Loucy (cell line): ENCODE data around the gene RPL38.

Experiments used
- H2AFZ ChIP-seq: fragments of 200-600 bp; sonication (generic); 2 replicates; pipeline ENCODE4 v1.6.0; 2016; ENCODE audit warnings: antibody characterized with exemption, mild to moderate bottlenecking, low read length, moderate library complexity
- H3F3A ChIP-seq: fragments of 200-600 bp; 2 replicates; pipeline ENCODE4 v1.6.0; 2016; ENCODE audit warnings: antibody characterized with exemption, low read depth, mild to moderate bottlenecking
- H3K27me3 ChIP-seq: fragments of 200-600 bp; sonication (generic); 2 replicates; pipeline ENCODE4 v1.6.1; 2014; ENCODE audit warnings: low read length, mild to moderate bottlenecking; ENCODE audit not compliant: insufficient read depth, poor library complexity, severe bottlenecking
- H3K36me3 ChIP-seq: fragments of 200-600 bp; sonication (generic); 2 replicates; pipeline ENCODE4 v1.6.1; 2016; ENCODE audit warnings: low read length; ENCODE audit not compliant: insufficient read depth
- H3K4me1 ChIP-seq: fragments of 200-600 bp; sonication (generic); 2 replicates; pipeline ENCODE4 v1.5.1; 2014; ENCODE audit warnings: low read length, mild to moderate bottlenecking; ENCODE audit not compliant: insufficient read depth, poor library complexity, severe bottlenecking
- H3K4me2 ChIP-seq: fragments of 200-600 bp; sonication (generic); 2 replicates; pipeline ENCODE4 v1.6.0; 2014; ENCODE audit warnings: antibody characterized with exemption, low read length, low read depth, mild to moderate bottlenecking; ENCODE audit not compliant: poor library complexity, severe bottlenecking
- H3K4me3 ChIP-seq: fragments of 200-600 bp; sonication (generic); 2 replicates; pipeline ENCODE4 v1.5.1; 2014; ENCODE audit warnings: low read length, mild to moderate bottlenecking, mixed read lengths; ENCODE audit not compliant: poor library complexity, severe bottlenecking
- H3K79me2 ChIP-seq: fragments of 200-600 bp; sonication (generic); 2 replicates; pipeline ENCODE4 v1.6.1; 2014; ENCODE audit warnings: low read length; ENCODE audit not compliant: insufficient read depth
- H3K9ac ChIP-seq: fragments of 200-600 bp; sonication (generic); 2 replicates; pipeline ENCODE4 v1.6.0; 2014; ENCODE audit warnings: mild to moderate bottlenecking, low read depth, low read length, moderate library complexity; ENCODE audit not compliant: poor library complexity, severe bottlenecking
- H3K9me2 ChIP-seq: fragments of 200-600 bp; sonication (generic); replicated peaks from 2 replicates; pipeline ENCODE4 v1.6.1; 2016; ENCODE audit warnings: low read depth, low read length, mixed read lengths
- H3K9me3 ChIP-seq: fragments of 200-600 bp; sonication (generic); 2 replicates; pipeline ENCODE4 v1.6.1; 2014; ENCODE audit warnings: mild to moderate bottlenecking, antibody characterized with exemption, low read length, low read depth; ENCODE audit not compliant: insufficient read depth
- H4K20me1 ChIP-seq: fragments of 200-600 bp; sonication (generic); 2 replicates; pipeline ENCODE4 v1.6.0; 2014; ENCODE audit warnings: antibody characterized with exemption, low read length, mild to moderate bottlenecking; ENCODE audit not compliant: insufficient read depth, poor library complexity, severe bottlenecking
- EZH2phosphoT487 ChIP-seq: fragments of 200-600 bp; IDR thresholded peaks from 2 replicates; pipeline ENCODE4 v1.6.1; 2018; ENCODE audit warnings: antibody characterized with exemption, mild to moderate bottlenecking, moderate library complexity, borderline replicate concordance
- TF ChIP-seq, protein P1 (sequence below): fragments of 200-600 bp; sonication (generic); conservative IDR thresholded peaks from 2 replicates; pipeline ENCODE4 v1.5.1; 2014; ENCODE audit warnings: mild to moderate bottlenecking, antibody characterized with exemption, low read length

The RPL38 gene

DNA sequence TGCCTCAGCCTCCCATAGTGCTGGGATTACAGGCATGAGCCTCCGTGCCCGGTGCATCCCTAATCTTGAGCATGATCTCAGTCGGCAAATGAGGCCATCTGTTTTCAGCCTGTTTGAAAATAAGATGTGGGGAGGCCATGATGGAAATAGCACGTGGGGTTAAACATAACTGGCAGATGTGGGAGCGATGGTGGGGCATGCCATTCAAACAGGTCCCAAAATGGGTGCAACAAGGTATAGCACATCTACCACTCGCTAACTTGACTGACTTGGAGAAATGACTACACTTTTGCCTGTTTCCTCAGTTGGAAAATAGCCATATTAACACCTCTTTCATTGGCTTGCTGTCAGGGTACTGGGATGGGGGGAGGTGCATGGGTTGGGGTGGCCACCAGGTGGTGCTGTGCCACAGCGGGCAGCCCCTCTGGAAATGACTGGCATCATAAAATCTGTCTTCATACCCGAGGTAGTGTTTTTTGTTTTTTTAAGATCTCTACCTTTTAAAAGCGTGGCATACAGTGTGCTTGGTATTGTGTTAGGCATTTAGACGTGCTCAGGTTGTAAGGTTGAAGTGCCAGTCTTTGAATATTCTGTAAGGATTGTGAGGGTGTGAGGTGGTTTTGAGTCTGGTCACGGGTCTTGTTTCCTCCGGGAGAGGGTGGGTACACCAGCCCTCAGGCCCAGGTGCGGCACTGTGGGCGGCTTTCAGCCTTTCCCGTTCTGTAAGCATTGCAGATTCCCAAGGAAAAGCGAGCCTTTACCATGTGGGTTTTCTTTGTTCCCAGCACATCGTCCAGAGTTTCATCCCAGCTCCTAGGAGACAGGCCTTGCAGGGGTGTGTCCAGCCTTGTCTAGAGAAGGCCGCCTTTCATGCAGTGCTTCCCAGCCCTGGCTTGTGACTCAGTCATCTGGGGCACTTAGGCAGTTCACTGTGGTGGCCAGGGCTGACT lies 7.0 kb downstream of the RPL38 start:
- Histone ChIP-seq H3K4me2 (peak overlapping the region; percentile 38), H3K9ac (no peak overlapping the region), H3F3A (peaks cover 11% of the 10 kb centered on the region; the same call in 1 of the 2 replicates), H4K20me1 (peaks cover 49% of the 10 kb centered on the region), H2AFZ (no peak overlapping the region), H3K4me3 (no peak overlapping the region), H3K79me2 (peaks cover 40% of the 10 kb centered on the region), H3K27me3 (no peaks in the 10 kb centered on the region), H3K4me1 (peaks cover 13% of the 10 kb centered on the region), H3K9me2 (no peaks in the 10 kb centered on the region), H3K9me3 (no peaks in the 10 kb centered on the region), H3K36me3 (peaks cover 48% of the 10 kb centered on the region; the same call in 1 of the 2 replicates)
- TF ChIP-seq, protein P1, sequence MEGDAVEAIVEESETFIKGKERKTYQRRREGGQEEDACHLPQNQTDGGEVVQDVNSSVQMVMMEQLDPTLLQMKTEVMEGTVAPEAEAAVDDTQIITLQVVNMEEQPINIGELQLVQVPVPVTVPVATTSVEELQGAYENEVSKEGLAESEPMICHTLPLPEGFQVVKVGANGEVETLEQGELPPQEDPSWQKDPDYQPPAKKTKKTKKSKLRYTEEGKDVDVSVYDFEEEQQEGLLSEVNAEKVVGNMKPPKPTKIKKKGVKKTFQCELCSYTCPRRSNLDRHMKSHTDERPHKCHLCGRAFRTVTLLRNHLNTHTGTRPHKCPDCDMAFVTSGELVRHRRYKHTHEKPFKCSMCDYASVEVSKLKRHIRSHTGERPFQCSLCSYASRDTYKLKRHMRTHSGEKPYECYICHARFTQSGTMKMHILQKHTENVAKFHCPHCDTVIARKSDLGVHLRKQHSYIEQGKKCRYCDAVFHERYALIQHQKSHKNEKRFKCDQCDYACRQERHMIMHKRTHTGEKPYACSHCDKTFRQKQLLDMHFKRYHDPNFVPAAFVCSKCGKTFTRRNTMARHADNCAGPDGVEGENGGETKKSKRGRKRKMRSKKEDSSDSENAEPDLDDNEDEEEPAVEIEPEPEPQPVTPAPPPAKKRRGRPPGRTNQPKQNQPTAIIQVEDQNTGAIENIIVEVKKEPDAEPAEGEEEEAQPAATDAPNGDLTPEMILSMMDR, result peak; percentile 99
- no peak for TF ChIP-seq EZH2phosphoT487

DNA sequence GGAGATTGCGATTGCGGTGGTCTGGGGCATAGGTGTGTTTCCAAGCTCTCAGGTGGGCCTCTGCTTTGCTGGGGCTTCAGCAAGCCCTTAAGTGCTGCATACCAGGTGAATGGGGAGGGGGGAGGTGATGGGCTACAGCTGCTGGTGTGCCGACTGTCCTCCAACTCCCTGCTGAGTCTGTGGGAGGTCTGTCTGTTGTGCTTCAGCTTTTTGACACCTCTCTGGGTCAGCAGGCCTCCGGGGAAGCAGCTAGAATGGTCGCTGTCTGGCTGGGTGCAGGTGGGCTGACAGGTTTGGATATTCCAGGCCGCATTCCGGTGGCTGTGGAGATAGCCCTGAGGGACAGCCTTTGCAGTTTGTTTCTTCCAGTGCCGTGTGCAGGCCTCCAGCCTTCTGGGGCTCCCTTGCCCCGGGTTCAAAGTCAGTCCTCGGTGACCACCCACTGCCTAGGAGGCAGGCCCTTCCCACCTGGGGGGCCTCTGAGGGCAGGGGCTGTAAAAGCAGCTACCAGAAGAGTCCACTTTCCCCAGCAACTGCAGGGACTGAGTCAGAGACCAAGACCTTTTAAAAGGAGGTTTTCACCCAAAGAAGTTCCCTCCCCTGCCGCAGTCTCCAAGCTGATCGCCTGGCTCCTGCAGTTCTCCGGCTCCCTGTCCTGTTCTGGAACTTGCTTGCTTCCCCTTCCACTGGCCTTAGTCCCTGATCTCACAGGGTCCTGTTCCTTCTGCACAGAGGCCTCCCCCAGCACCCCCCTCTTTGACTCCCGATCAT lies 7.8 kb downstream of the RPL38 start:
- H3K4me3 ChIP-seq, result no peak overlapping the region
- H3K79me2 ChIP-seq, result peaks cover 32% of the 10 kb centered on the region
- peaks cover 6% of the 10 kb centered on the region for H3K4me1 ChIP-seq
- H3K9ac ChIP-seq, result no peak overlapping the region
- H3K27me3 ChIP-seq, result no peaks in the 10 kb centered on the region
- H3K9me2 ChIP-seq, result no peaks in the 10 kb centered on the region
- peaks cover 11% of the 10 kb centered on the region; the same call in 1 of the 2 replicates for H3F3A ChIP-seq
- H3K4me2 ChIP-seq, result no peak overlapping the region
- H3K36me3 ChIP-seq, result peaks cover 41% of the 10 kb centered on the region; the same call in 1 of the 2 replicates
- H4K20me1 ChIP-seq, result peaks cover 41% of the 10 kb centered on the region
- no peaks in the 10 kb centered on the region for H3K9me3 ChIP-seq
- TF ChIP-seq EZH2phosphoT487, result no peak
- TF ChIP-seq, protein P1, result no peak
- no peak overlapping the region for H2AFZ ChIP-seq

DNA sequence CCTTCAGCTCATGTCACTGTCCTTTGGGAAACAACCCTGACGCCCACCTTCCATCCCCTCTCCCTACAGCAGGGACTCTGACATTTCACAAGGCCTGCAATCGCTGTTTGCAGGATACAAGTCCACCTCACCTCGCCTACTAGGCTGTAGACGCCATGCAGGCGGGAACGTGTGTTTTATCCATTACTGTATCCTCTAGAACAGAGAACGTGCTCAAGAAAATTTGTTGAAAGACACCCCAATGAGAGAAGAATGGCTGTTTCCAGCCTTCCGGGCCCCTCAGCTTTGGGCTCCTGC lies 8.4 kb downstream of the RPL38 start:
- peaks cover 5% of the 10 kb centered on the region for H3K4me1 ChIP-seq
- H3K36me3 ChIP-seq, result peaks cover 39% of the 10 kb centered on the region; the same call in 1 of the 2 replicates
- no peaks in the 10 kb centered on the region for H3K9me2 ChIP-seq
- TF ChIP-seq, protein P1, result no peak
- no peak for TF ChIP-seq EZH2phosphoT487
- H3K4me3 ChIP-seq, result no peak overlapping the region
- peaks cover 26% of the 10 kb centered on the region for H3K79me2 ChIP-seq
- no peak overlapping the region for H2AFZ ChIP-seq
- no peak overlapping the region for H3K9ac ChIP-seq
- peaks cover 35% of the 10 kb centered on the region for H4K20me1 ChIP-seq
- H3F3A ChIP-seq, result peaks cover 11% of the 10 kb centered on the region; the same call in 1 of the 2 replicates
- H3K27me3 ChIP-seq, result no peaks in the 10 kb centered on the region
- H3K9me3 ChIP-seq, result no peaks in the 10 kb centered on the region
- no peak overlapping the region for H3K4me2 ChIP-seq
